Thymus (tissue), 11 donors: Measurements from ENCODE around the gene DDX27. TPM values are rescaled to one million over a fixed set of nuclear protein-coding genes. Genes with fewer than 3 reads are reported as not detected.

ENCODE experiments used
- DNase-seq, 9 donors: peaks; one replicate each; pipeline ENCODE4 v3.0.0-alpha.2; 2013; ENCODE audit warnings: low spot score in 9 of 9, low read depth in 6 of 9, missing footprints in 1 of 9
- H3K27ac ChIP-seq, 2 donors: one replicate each; pipeline ENCODE4 v1.5.1; 2013; ENCODE audit warnings: control low read depth in 1 of 2, low read depth in 1 of 2, low read length in 1 of 2, mild to moderate bottlenecking in 1 of 2, moderate library complexity in 1 of 2
- H3K27me3 ChIP-seq, 2 donors: one replicate each; pipeline ENCODE4 v1.5.1; 2013; ENCODE audit warnings: low read length in 1 of 2; ENCODE audit not compliant: control insufficient read depth in 2 of 2, insufficient read depth in 1 of 2
- H3K36me3 ChIP-seq, 2 donors: one replicate each; pipeline ENCODE4 v1.5.1; 2013; ENCODE audit warnings: low read length in 1 of 2, mild to moderate bottlenecking in 1 of 2, moderate library complexity in 1 of 2; ENCODE audit not compliant: control insufficient read depth in 2 of 2, insufficient read depth in 2 of 2
- H3K4me1 ChIP-seq, 2 donors: one replicate each; pipeline ENCODE4 v1.5.1; 2013; ENCODE audit warnings: low read length in 2 of 2; ENCODE audit not compliant: control insufficient read depth in 2 of 2, insufficient read depth in 2 of 2
- H3K4me3 ChIP-seq, 2 donors: one replicate each; pipeline ENCODE4 v1.5.1; 2013; ENCODE audit warnings: low read length in 2 of 2, control low read depth in 1 of 2, mild to moderate bottlenecking in 1 of 2
- H3K9me3 ChIP-seq, 2 donors: one replicate each; pipeline ENCODE4 v1.5.1; 2013; ENCODE audit warnings: low read length in 1 of 2, mild to moderate bottlenecking in 1 of 2; ENCODE audit not compliant: control insufficient read depth in 2 of 2, insufficient read depth in 1 of 2
- WGBS: extraction: QIAGEN DNeasy Blood & Tissue Kit; methylation state at CpG from one replicate; pipeline ENCODE4 v1.1.7; 2013; 5-methylcytosine and 5-hydroxymethylcytosine counted together
- polyA plus RNA-seq: library from polyadenylated mRNA; stranded (reverse); fragments of 200-250 nt; gene quantifications from one replicate; pipeline ENCODE4 v1.2.3, GENCODE V29; 2013
- total RNA-seq: library from RNA; stranded (reverse); fragments of 120-200 nt; gene quantifications from one replicate; pipeline ENCODE4 v1.2.4, GENCODE V29; 2013
- donor health status: healthy.

DDX27 gene
- total and polyA plus RNA-seq, 2 donors = 34.0 to 35.6 TPM

GRCh38 chr20:49233226-49233625 is 14.0 kb downstream of the DDX27 start:
- H3K27me3 ChIP-seq = no peaks in the 10 kb centered on the region
- WGBS = 96% methylated on average over 10 of the region's 10 CpGs
- H3K4me3 ChIP-seq = no peak overlapping the region
- no peaks in the 10 kb centered on the region for H3K9me3 ChIP-seq
- no peak for DNase-seq
- no peak overlapping the region for H3K27ac ChIP-seq
- H3K4me1 ChIP-seq = no peaks in the 10 kb centered on the region
- peaks cover 77 to 83% of the 10 kb centered on the region in 2 donors for H3K36me3 ChIP-seq

GRCh38 chr20:49234831-49235230 is 15.6 kb downstream of the DDX27 start:
- Histone ChIP-seq H3K4me3 (no peak overlapping the region), H3K36me3 (peaks cover 83 to 87% of the 10 kb centered on the region in 2 donors), H3K4me1 (no peaks in the 10 kb centered on the region), H3K27ac (no peak overlapping the region), H3K9me3 (no peaks in the 10 kb centered on the region), H3K27me3 (no peaks in the 10 kb centered on the region)
- no peak for DNase-seq
- 97% methylated on average over 6 of the region's 6 CpGs for WGBS

GRCh38 chr20:49236301-49236700 is 17.1 kb downstream of the DDX27 start:
- Histone ChIP-seq H3K4me1 (no peaks in the 10 kb centered on the region), H3K4me3 (no peak overlapping the region), H3K27me3 (no peaks in the 10 kb centered on the region), H3K9me3 (no peaks in the 10 kb centered on the region), H3K27ac (no peak overlapping the region), H3K36me3 (peaks cover 77 to 79% of the 10 kb centered on the region in 2 donors)
- 99% methylated on average over 9 of the region's 9 CpGs for WGBS
- DNase-seq = no peak

GRCh38 chr20:49237531-49237930 is 18.3 kb downstream of the DDX27 start:
- no peaks in the 10 kb centered on the region for H3K4me1 ChIP-seq
- H3K27me3 ChIP-seq = no peaks in the 10 kb centered on the region
- 98% methylated on average over 4 of the region's 4 CpGs for WGBS
- H3K4me3 ChIP-seq = no peak overlapping the region
- no peak overlapping the region for H3K27ac ChIP-seq
- no peak for DNase-seq
- no peaks in the 10 kb centered on the region for H3K9me3 ChIP-seq
- H3K36me3 ChIP-seq = peaks cover 79 to 80% of the 10 kb centered on the region in 2 donors

GRCh38 chr20:49245921-49246740 is 26.9 kb downstream of the DDX27 start:
- Histone ChIP-seq H3K27ac (no peak overlapping the region), H3K36me3 (peaks cover 80 to 82% of the 10 kb centered on the region in 2 donors), H3K4me1 (no peaks in the 10 kb centered on the region), H3K9me3 (no peaks in the 10 kb centered on the region), H3K4me3 (no peak overlapping the region), H3K27me3 (no peaks in the 10 kb centered on the region)
- 67% methylated on average over 3 of the region's 3 CpGs for WGBS
- DNase-seq = peak in 3 of 9 donors; percentile 10 to 30 (median 20)

GRCh38 chr20:49247169-49247723 is 28.0 kb downstream of the DDX27 start:
- H3K36me3 ChIP-seq = peaks cover 78 to 83% of the 10 kb centered on the region in 2 donors
- H3K4me3 ChIP-seq = no peak overlapping the region
- H3K27ac ChIP-seq = no peak overlapping the region
- H3K4me1 ChIP-seq = no peaks in the 10 kb centered on the region
- WGBS = 95% methylated on average over 8 of the region's 8 CpGs
- no peaks in the 10 kb centered on the region for H3K27me3 ChIP-seq
- H3K9me3 ChIP-seq = no peaks in the 10 kb centered on the region
- DNase-seq = no peak

GRCh38 chr20:49247792-49248191 is 28.6 kb downstream of the DDX27 start:
- H3K9me3 ChIP-seq = no peaks in the 10 kb centered on the region
- no peaks in the 10 kb centered on the region for H3K4me1 ChIP-seq
- H3K27me3 ChIP-seq = no peaks in the 10 kb centered on the region
- H3K4me3 ChIP-seq = no peak overlapping the region
- 51% methylated on average over 5 of the region's 5 CpGs for WGBS
- no peak for DNase-seq
- peaks cover 76 to 84% of the 10 kb centered on the region in 2 donors for H3K36me3 ChIP-seq
- no peak overlapping the region for H3K27ac ChIP-seq

GRCh38 chr20:49248301-49248700 is 29.1 kb downstream of the DDX27 start:
- Histone ChIP-seq H3K27ac (no peak overlapping the region), H3K4me3 (no peak overlapping the region), H3K36me3 (peaks cover 76 to 84% of the 10 kb centered on the region in 2 donors), H3K27me3 (no peaks in the 10 kb centered on the region), H3K9me3 (no peaks in the 10 kb centered on the region), H3K4me1 (no peaks in the 10 kb centered on the region)
- WGBS = 96% methylated on average over 10 of the region's 10 CpGs
- no peak for DNase-seq

- no peaks in the 10 kb centered on the region for H3K27me3 ChIP-seq
- H3K4me3 ChIP-seq = no peak overlapping the region
- H3K9me3 ChIP-seq = no peaks in the 10 kb centered on the region
- no peaks in the 10 kb centered on the region for H3K4me1 ChIP-seq
- DNase-seq = no peak
- no peak overlapping the region for H3K27ac ChIP-seq
- peaks cover 79 to 82% of the 10 kb centered on the region in 2 donors for H3K36me3 ChIP-seq
- WGBS = 97% methylated on average over 18 of the region's 18 CpGs
Measured at GRCh38 chr20:49248879-49249665, 29.9 kb downstream of the DDX27 start.
